ENCODE data around the gene RBM14.

GRCh38 chr11:66603072-66603471 lies 13.4 kb upstream of the RBM14 start:
- TF ChIP-seq CTCF (IDR thresholded peaks at IDR 0.05) (no peak), POLR2A (IDR thresholded peaks at IDR 0.05) (no peak), POLR2AphosphoS5 (IDR thresholded peaks at IDR 0.05) (no peak)

Measured in sigmoid colon (tissue), 4 donors.